ENCODE measurements around the gene C1QTNF6. TPM values are rescaled to one million over a fixed set of nuclear protein-coding genes. Genes with fewer than 3 reads are reported as not detected.
A peak's percentile ranks its signal among the peaks of the same experiment; 100 is the strongest.

The C1QTNF6 gene
- total RNA-seq, 1 donor from 2014 or later, result 58.3 TPM

DNA sequence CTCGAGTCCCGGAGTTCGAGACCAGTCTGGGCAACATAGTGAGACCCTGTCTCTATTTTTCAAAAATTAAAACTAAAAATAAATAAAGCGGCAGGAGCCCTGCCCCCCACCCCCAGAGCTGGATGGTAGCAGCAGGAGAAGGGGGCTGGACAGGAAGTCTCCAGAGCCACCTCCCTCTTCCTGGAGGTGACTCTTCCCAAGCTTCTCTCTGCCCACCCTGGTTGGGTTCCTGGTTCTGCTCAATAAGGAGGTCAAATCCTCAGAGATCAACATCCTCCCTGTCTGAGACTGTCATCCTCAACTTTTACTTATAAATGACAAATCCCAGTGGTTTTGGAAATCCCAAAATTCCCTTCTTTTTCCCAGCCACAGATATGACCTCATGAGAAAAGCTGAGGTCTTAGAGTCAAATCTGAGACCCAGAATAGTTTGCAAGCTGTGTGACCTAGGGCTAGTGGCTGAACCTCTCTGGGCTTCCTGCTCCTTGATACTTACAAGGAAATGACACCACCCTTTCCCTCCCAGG is 987 bp downstream of the C1QTNF6 start:
- no peak for DNase-seq (ENCODE audit: low spot score in 2 of 2, unreplicated experiment in 2 of 2)
- H3K4me3 Mint-ChIP-seq, result peak overlapping the region; percentile 78
- TF ChIP-seq, protein P1, sequence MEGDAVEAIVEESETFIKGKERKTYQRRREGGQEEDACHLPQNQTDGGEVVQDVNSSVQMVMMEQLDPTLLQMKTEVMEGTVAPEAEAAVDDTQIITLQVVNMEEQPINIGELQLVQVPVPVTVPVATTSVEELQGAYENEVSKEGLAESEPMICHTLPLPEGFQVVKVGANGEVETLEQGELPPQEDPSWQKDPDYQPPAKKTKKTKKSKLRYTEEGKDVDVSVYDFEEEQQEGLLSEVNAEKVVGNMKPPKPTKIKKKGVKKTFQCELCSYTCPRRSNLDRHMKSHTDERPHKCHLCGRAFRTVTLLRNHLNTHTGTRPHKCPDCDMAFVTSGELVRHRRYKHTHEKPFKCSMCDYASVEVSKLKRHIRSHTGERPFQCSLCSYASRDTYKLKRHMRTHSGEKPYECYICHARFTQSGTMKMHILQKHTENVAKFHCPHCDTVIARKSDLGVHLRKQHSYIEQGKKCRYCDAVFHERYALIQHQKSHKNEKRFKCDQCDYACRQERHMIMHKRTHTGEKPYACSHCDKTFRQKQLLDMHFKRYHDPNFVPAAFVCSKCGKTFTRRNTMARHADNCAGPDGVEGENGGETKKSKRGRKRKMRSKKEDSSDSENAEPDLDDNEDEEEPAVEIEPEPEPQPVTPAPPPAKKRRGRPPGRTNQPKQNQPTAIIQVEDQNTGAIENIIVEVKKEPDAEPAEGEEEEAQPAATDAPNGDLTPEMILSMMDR (IDR thresholded peaks at IDR 0.05; ENCODE audit: unreplicated experiment), result no peak
- H3K27me3 Mint-ChIP-seq (ENCODE audit: low read depth), result no peaks in the 10 kb centered on the region
- H3K9me3 Mint-ChIP-seq, result peaks cover 8% of the 10 kb centered on the region
- H3K27ac Mint-ChIP-seq, result peak overlapping the region; percentile 89
- peaks cover 14% of the 10 kb centered on the region for H3K36me3 Mint-ChIP-seq
- H3K4me1 Mint-ChIP-seq, result peaks cover 47% of the 10 kb centered on the region

DNA sequence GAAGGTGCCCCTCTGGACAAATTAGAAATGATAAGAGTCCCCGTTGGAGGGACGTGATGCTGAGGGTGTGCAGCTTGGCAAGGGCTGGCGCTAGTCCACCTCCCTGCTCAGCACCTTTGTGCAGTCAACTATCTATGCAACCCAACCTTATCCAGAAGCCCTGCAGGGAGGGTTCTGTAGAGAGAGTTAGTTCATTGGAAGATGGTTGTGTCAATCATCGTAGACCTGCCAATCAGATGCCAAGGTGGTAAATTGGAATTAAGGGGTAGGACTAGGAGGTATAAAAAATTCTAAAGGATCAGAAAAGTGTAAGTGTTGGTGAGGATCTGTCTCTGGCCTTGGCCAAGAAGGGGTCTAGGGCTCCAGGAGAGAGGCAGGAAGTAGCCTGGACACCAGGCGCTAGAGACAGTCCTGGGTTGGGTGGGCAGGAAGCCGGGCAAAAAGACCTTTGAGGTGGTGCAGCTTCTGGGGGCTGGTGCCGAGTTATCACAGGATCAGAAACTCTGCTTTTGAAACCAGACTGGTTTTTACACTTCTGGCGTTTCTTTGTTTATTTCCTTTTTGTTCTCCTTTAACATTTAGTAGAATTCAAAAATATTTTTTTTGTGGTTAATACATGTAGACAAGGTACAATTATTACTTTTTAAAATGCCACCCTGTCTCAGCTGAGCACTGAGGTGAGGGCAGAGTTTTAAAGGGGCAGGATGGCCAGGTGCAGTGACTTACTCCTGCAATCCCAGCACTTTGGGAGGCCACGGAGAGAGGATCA is 1.6 kb downstream of the C1QTNF6 start:
- H3K4me1 Mint-ChIP-seq, result peaks cover 47% of the 10 kb centered on the region
- H3K27me3 Mint-ChIP-seq (ENCODE audit: low read depth), result no peaks in the 10 kb centered on the region
- peak overlapping the region; percentile 88 for H3K27ac Mint-ChIP-seq
- peaks cover 15% of the 10 kb centered on the region for H3K36me3 Mint-ChIP-seq
- TF ChIP-seq, protein P1 (IDR thresholded peaks at IDR 0.05; ENCODE audit: unreplicated experiment), result no peak
- H3K4me3 Mint-ChIP-seq, result peak overlapping the region; percentile 61
- DNase-seq (ENCODE audit: low spot score in 2 of 2, unreplicated experiment in 2 of 2), result no peak
- peaks cover 6% of the 10 kb centered on the region for H3K9me3 Mint-ChIP-seq

DNA sequence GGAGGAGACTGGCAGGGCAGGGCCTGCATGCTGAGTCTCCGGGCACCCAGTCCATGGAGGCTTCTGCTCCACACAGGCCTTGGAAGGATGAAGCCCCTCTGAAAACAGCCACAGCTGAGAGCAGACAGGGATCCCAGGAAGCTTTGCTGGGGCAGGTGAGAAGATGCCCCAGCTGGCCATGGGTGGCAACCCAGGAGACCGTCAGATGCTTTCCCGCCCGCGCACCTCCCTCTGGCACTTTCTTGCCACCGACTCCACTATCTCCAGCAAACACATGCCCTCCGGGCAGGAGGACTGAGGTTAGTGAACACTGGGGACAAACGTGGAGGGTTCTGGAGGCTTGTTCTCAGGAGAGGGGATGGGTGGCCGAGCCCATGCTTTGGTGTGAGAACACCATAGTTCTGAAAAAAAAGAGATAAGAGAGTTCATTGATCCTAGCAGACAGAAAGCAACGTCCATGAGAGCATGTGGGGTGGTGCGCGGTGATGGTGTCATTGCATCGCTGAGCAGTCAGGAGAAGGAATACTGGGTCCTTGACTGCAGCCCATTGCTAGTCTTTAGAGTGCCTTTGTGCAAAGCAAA is 2.3 kb downstream of the C1QTNF6 start:
- H3K9me3 Mint-ChIP-seq, result peaks cover 3% of the 10 kb centered on the region
- H3K27ac Mint-ChIP-seq, result no peak overlapping the region
- no peaks in the 10 kb centered on the region for H3K27me3 Mint-ChIP-seq (ENCODE audit: low read depth)
- no peak overlapping the region for H3K4me3 Mint-ChIP-seq
- H3K36me3 Mint-ChIP-seq, result peaks cover 16% of the 10 kb centered on the region
- DNase-seq (ENCODE audit: low spot score in 2 of 2, unreplicated experiment in 2 of 2), result no peak
- peaks cover 47% of the 10 kb centered on the region for H3K4me1 Mint-ChIP-seq
- TF ChIP-seq, protein P1 (IDR thresholded peaks at IDR 0.05; ENCODE audit: unreplicated experiment), result no peak

DNA sequence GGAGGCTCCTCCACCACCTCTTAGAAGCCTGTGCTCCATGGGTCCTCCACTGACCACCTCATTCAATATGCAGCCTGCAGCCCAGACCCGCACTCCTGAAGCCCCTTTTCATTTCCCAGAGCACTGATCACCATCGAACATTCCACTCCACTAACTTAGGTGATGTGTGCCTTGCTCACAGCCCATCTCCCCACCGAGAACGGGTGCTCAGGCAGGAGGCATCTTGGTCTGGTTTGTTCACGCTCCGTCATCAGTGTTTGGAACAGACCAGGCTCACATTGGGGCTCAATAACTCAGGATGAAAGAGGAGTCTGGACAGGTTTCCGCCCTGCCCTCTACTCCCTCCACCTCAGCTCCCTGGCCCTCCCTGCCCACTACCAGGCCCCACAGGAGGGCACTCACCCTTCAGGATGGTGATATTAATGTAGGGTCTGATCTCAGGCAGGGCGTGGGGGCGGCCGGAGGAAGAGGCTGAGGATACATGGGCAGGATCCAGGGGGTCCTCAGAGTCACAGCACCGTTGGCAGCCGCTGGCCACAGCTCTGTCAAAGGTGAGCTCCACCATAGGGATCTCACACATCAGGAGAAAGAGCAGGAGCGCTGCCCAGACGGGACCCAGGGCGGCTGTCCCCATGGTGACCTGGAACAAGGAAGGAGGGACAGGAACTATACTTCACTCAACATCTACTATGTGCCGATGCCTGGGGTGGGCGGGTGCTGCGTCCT is 3.1 kb downstream of the C1QTNF6 start:
- Mint-ChIP-seq H3K36me3 (peaks cover 12% of the 10 kb centered on the region), H3K27me3 (ENCODE audit: low read depth) (no peaks in the 10 kb centered on the region), H3K27ac (no peak overlapping the region), H3K9me3 (no peaks in the 10 kb centered on the region), H3K4me1 (peaks cover 40% of the 10 kb centered on the region), H3K4me3 (no peak overlapping the region)
- DNase-seq (ENCODE audit: low spot score in 2 of 2, unreplicated experiment in 2 of 2), result no peak
- TF ChIP-seq, protein P1 (IDR thresholded peaks at IDR 0.05; ENCODE audit: unreplicated experiment), result no peak

DNA sequence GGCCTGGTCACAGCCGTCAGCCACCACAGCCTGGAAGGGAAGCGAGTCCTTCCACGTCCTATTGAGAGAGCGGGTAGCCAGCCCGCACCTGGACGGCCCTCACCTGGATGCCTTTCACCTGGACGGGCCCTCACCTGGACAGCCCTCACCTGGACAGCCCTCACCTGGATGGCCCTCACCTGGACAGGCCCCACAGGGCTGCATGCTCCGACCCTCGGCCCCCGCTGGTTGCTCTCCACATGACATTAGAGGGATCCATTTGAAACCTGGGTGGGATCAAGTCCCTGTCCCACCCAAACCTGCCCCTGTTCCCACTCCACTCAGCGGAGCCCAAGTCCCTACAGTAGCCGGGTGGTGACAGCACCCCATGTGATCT is 3.7 kb downstream of the C1QTNF6 start:
- Mint-ChIP-seq H3K9me3 (no peaks in the 10 kb centered on the region), H3K4me1 (peaks cover 34% of the 10 kb centered on the region), H3K27me3 (ENCODE audit: low read depth) (no peaks in the 10 kb centered on the region)

More for the DNA sequence above, 3.7 kb downstream of the C1QTNF6 start:
- Mint-ChIP-seq H3K4me3 (no peak overlapping the region), H3K27ac (no peak overlapping the region), H3K36me3 (peaks cover 12% of the 10 kb centered on the region)
- TF ChIP-seq, protein P1 (IDR thresholded peaks at IDR 0.05; ENCODE audit: unreplicated experiment), result no peak
- DNase-seq (ENCODE audit: low spot score in 2 of 2, unreplicated experiment in 2 of 2), result no peak

Measured in mesothelial cell of epicardium (in vitro differentiated cells).